SK-N-MC (cell line): ENCODE data around the gene TBL2.

ENCODE experiments used
- EZH2 ChIP-seq: fragments of 200-600 bp; sonication (generic); IDR thresholded peaks from one replicate; pipeline ENCODE4 v1.6.1; 2017; ENCODE audit warnings: antibody characterized with exemption
- POLR2AphosphoS5 ChIP-seq: IDR thresholded peaks from 2 replicates; pipeline ENCODE4 v1.6.1; 2012; ENCODE audit warnings: mild to moderate bottlenecking, low read depth, low read length, borderline replicate concordance

DNA sequence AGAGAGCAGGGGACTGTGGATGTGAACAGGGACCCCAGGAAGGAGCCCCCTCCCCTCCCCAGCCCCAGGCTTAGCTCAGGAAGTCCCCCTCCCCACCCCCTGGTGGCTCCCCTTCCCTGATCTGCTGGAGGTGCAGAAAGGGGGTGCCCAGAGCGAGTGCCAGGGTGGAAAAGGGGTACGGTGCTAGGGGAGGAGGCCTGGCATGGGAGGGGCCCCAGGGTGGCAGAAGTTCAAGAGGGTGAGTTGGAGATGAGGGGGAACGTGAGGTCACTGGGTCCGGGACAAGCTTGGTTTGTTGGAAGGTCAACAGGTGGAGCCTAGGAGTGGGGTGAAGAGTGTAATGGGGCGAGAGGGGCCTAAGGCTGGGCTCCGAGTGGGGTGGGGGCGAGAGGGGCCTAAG, 21.5 kb upstream of the TBL2 start:
- TF ChIP-seq EZH2 (no peak), POLR2AphosphoS5 (no peak)
